Sciatic nerve (tissue), 2 donors: ENCODE data around the gene GALNT16. TPM values are rescaled to one million over a fixed set of nuclear protein-coding genes. Genes with fewer than 3 reads are reported as not detected.

Experiments
- ATAC-seq: fragments of 200-7000 bp; cut with Tn5 transposase; one replicate; pipeline ENCODE4 v1.9.1; 2020; ENCODE audit warnings: mild to moderate bottlenecking, moderate library complexity
- DNase-seq: peaks from one replicate; pipeline ENCODE4 v3.0.0-alpha.2; 2020; ENCODE audit warnings: low spot score
- intact Hi-C: fragments of 100-400 bp; cut with DNase I; formaldehyde crosslinking; loops from one replicate; pipeline ENCODE4 v1.14.2; 2022
- total RNA-seq: library from RNA; stranded (reverse); fragmentation: NEBNext Ultra II Directional; extraction: Animal tissue kit (Norgen Biotek cat#: 25700); gene quantifications from one replicate; pipeline ENCODE4 v1.2.1, GENCODE V29; 2021
- donor health status: DM: no; HTN: no; CAD: no.
- donor health status: DM: no; HTN: no; CAD: no.

Gene GALNT16
- total RNA-seq, 1 donor from 2014 or later, result 8.1 TPM

- DNase-seq, result no peak
- intact Hi-C loops, result no loop called here
- ATAC-seq, result no peak
Measured at GRCh38 chr14:69303086-69303485, 43.1 kb downstream of the GALNT16 start.

DNA sequence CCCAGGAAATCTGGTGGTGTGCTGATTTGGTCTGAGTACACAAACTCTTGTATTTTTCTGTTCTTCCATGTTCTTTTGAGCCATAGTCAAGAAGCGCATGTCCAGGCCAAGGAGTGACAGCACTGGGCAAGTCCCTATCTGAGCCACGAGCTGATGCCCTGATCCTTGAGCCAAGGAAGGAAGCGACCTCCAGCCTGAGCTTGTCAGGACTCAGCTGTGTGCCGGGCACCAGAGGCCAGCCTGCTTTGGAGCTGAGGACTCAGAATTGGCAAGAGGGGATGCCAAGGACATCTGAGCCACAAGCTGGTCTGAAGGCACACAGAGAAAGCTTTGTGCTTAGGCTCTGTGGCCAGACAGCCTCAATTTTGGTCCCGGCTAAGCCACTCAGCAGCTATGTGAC lies 52.6 kb downstream of the GALNT16 start:
- intact Hi-C loops, result no loop called here
- ATAC-seq (no peak), DNase-seq (peak; percentile 39)

- DNase-seq, result peak; percentile 30
- no peak for ATAC-seq
- intact Hi-C loops, result no loop called here
Measured at GRCh38 chr14:69313176-69313575, 53.2 kb downstream of the GALNT16 start.

GRCh38 chr14:69314327-69314726 lies 54.4 kb downstream of the GALNT16 start:
- DNase-seq (peak; percentile 17), ATAC-seq (no peak)
- intact Hi-C loops, result no loop called here

DNA sequence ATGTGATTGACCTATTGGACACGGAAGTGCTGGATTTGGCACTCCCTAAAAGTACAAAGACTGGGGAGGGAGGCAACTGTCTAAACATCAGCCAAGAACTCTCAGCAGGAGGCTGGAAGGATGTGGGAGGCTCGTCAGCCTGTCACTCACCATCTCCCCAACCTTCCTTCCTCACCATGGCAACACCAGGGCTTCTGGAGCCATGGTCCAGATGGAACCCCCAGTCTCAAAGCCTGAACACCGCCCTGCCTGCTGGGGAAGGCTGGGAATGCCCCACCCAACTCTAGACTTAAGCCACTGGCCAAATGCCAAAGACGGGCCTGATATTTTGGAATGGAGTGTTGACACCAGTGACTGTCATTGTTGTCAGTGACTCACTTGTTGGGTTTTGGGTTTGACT lies 55.3 kb downstream of the GALNT16 start:
- intact Hi-C loops, result no loop called here
- no peak for ATAC-seq

GRCh38 chr14:69316449-69317101 lies 56.6 kb downstream of the GALNT16 start:
- intact Hi-C loops, result no loop called here
- ATAC-seq, result no peak

More for the DNA sequence above, 55.3 kb downstream of the GALNT16 start:
- peak; percentile 53 for DNase-seq

DNA sequence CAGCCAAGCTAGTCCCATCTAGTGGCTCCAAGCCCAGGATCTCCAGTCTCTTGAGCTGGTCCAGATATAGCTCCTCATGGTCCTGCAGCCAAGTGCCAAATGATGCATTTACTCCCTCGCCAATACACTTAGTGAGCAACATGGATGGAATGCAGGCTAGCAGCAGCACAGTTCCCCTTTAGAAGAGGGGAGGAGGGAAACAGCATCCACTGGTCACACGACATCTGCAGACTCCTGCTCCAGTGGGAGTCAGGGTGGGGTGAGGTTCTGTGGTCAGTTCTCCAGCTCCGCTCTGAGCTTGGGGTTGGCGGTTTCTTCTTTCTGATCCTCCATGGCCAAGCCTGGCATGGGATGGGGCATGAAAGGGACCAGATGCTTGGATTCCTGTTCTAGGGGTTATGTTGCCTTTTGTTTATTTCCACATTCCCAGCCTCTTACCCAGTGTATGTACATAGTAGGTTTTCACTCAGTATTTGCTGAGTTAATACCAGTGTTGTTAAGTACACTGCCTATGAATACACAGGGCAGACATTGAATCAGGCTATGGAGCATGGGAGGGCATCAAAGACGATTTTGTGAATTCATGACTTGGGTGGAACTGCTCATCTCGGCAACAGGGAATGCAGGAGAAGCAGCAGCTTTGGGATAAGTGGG lies 57.3 kb downstream of the GALNT16 start:
- peak; percentile 67 for DNase-seq
- intact Hi-C loops, result no loop called here
- ATAC-seq, result peak; percentile 92

More at GRCh38 chr14:69316449-69317101, 56.6 kb downstream of the GALNT16 start:
- peak; percentile 28 for DNase-seq

- DNase-seq (peak; percentile 61), ATAC-seq (peak; percentile 35)
- intact Hi-C loops, result no loop called here
Measured at GRCh38 chr14:69317780-69318179, 57.8 kb downstream of the GALNT16 start.

GRCh38 chr14:69318241-69318640 lies 58.3 kb downstream of the GALNT16 start:
- intact Hi-C loops, result no loop called here
- DNase-seq (peak; percentile 38), ATAC-seq (peak; percentile 2)

DNA sequence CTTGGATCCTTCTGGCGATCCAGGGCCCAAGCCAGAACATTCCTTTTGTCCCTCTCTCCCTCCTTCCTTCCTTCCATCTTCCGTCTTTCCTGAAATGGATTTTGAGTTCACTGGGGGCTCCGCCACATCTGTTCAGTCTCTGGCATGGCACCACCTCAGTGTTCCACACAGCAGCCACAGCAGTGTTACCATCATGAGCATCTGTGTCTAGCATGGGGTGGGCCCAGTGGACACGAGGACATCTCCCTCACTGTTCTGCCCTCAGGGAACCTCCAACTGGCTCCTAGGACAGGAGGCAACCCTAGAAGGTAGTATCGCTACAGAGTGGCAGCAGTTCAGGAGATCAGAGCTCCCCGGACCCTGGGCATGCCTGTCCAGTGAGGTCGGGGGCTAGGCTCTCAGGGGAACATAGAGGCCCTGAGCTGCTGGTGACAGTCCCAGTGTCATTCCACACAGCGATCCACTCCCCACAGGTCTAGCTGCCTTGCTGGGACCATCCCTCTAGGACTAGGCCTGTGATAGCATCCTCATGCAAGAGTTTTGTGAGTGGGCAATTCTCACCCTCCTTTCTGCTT lies 59.0 kb downstream of the GALNT16 start:
- intact Hi-C loops, result no loop called here
- ATAC-seq (no peak), DNase-seq (peak; percentile 46)

GRCh38 chr14:69319911-69320310 lies 60.0 kb downstream of the GALNT16 start:
- intact Hi-C loops, result no loop called here
- ATAC-seq (no peak), DNase-seq (peak; percentile 30)

DNA sequence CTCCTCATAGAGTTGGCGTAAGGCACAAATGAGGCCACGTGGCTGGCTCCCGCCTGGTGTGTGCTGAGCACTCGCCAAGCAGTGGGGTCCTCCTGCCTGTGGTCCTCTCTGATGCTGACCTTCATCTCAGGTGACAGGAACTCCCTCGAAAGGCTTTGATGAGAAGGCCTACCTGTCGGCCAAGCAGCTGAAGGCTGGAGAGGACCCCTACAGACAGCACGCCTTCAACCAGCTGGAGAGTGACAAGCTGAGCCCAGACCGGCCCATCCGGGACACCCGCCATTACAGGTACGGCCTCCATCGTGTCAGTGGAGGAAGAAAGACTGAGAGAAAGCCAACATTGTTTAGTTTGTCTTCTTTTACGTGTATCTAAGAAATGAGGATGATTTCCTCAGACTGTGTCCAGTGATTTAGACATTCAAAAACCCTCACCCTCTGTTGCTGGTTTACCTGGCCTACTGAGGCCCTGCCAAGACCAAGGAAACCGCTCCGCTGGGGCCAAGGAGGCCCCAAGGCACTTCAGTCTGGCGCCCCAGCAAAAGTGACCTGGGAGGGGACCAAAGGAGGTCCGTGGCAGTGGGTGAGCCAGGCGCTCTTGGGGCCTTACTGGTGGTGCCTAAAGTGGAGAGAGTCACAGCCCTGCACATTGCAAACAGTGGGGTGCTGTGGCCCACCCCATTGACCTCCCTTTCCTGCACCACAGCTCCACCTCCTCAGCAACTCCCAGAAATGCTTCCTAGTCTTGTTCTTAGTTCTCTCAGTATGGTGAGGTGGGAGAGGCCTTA lies 60.8 kb downstream of the GALNT16 start:
- DNase-seq (peak; percentile 51), ATAC-seq (no peak)
- intact Hi-C loops, result no loop called here

GRCh38 chr14:69321601-69322330 lies 61.8 kb downstream of the GALNT16 start:
- intact Hi-C loops, result no loop called here
- ATAC-seq (no peak), DNase-seq (peak; percentile 36)

DNA sequence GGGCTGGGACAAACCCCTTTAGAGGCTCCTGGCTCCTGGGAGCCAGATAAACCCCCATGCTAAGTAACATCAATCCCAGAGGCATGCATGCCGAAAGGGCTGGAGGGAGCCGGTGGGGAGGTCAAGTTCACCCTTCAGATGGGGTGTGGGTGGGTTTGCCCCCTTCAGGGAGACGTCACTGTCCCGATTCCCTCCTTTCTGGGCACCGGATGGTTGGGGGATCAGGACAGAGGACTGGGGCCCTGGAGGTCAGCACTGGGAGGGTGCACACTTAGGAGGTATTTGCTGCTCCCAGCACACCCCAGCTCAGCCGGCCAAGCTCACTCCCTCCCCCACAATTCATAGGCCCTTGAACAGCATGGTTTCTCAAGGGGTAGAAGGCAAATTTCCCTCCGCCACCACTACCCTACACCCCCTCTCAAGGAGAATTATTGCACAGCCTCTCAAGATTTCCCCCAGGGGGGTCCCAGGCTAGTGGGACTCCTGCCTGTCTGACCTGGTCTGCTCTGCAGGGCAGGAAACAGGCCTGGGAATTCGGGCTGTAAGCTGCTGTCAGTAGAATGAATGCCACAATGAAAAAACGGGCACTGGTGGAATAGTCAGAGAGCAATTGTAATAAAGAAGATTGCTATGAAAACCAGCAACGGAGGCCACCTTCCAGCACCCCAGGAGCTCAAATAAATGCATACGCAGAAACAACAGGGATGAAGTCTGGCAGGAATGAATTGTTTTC lies 63.5 kb downstream of the GALNT16 start:
- DNase-seq (peak; percentile 47), ATAC-seq (no peak)

DNA sequence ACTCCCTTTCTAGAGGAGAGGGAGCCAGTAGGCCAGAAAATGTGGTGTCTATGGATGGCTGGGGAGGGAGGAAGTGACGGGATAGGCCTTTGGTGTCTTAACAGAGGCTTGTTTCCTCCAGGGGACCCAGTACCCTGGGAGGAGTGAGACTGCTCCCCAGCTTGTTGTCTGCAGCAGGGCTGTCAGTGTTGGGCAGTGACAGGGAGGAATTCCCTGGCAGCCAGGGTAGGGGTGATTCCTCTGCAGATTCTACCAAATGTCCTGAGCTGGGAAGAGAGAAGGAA lies 64.0 kb downstream of the GALNT16 start:
- intact Hi-C loops, result no loop called here
- no peak for DNase-seq
- ATAC-seq, result no peak

More for the DNA sequence above, 63.5 kb downstream of the GALNT16 start:
- intact Hi-C loops, result no loop called here

DNA sequence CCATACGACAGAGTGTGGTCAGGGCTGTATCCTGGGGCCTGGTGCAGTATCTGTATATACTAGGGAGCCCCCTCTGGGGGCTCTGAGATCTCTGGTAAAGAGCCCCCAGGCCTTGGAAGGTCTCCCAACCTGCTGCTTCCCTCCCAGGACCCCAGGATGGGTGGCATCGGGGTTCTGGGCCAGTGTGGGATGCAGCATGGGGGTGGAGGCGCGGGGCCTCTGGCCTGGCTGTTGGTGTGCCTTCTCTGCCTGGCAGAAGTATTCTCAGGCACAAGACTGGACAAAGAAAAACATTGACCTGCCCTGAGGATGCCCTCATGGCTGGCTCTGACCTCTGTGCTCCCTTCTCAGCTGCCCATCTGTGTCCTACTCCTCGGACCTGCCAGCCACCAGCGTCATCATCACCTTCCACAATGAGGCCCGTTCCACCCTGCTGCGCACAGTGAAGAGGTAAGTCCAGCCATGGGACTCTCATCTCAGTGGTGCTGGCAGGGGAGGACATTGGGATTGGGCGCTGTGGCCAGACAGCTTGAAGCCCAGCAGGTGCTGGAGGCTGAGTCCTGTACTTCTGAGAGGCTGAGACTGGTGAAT lies 64.5 kb downstream of the GALNT16 start:
- ATAC-seq (no peak), DNase-seq (peak; percentile 33)
- intact Hi-C loops, result no loop called here

- ATAC-seq, result no peak
- peak; percentile 37 for DNase-seq
- intact Hi-C loops, result no loop called here
Measured at GRCh38 chr14:69325086-69325485, 65.1 kb downstream of the GALNT16 start.

GRCh38 chr14:69325646-69326265 lies 65.8 kb downstream of the GALNT16 start:
- ATAC-seq (no peak), DNase-seq (peak; percentile 51)
- intact Hi-C loops, result no loop called here
